ENCODE data around the gene PLCZ1.
"Not testable (repeated sequence)": the region's sequence is repeated elsewhere in the genome, so short reads cannot be mapped to it uniquely, and the experiment has no call there.

Gene PLCZ1

GRCh38 chr12:18737819-18738218, at the start of gene PLCZ1, which contains the start of gene CAPZA3:
Gene PLCZ1, minus strand, starts transcription at chr12:18738012. Its CDS starts 641 bp downstream, at chr12:18737371.
Gene CAPZA3, plus strand, starts transcription at chr12:18738119. Its CDS starts 150 bp downstream, at chr12:18738269.
- DNase-seq = no peak

GRCh38 chr12:18785465-18785864, 47.7 kb upstream of the PLCZ1 start:
- not testable (repeated sequence) for DNase-seq

- DNase-seq = no peak
Observed at GRCh38 chr12:18782827-18783226, 45.0 kb upstream of the PLCZ1 start.

- not testable (repeated sequence) for DNase-seq
Observed at GRCh38 chr12:18766479-18766878, 28.7 kb upstream of the PLCZ1 start.

- no peak for DNase-seq
Observed at GRCh38 chr12:18755341-18755740, 17.5 kb upstream of the PLCZ1 start.

- no peak for DNase-seq
Observed at GRCh38 chr12:18754124-18754707, 16.4 kb upstream of the PLCZ1 start.

- DNase-seq = no peak
Observed at GRCh38 chr12:18753481-18754123, 15.8 kb upstream of the PLCZ1 start.

GRCh38 chr12:18752947-18753346, 15.1 kb upstream of the PLCZ1 start:
- no peak for DNase-seq

- DNase-seq = no peak
Observed at GRCh38 chr12:18752280-18752920, 14.6 kb upstream of the PLCZ1 start.

- DNase-seq = no peak
Observed at GRCh38 chr12:18751866-18752265, 14.1 kb upstream of the PLCZ1 start.

GRCh38 chr12:18750085-18750484, 12.3 kb upstream of the PLCZ1 start:
- DNase-seq = no peak

GRCh38 chr12:18749386-18749957, 11.7 kb upstream of the PLCZ1 start:
- DNase-seq = no peak

- no peak for DNase-seq
Observed at GRCh38 chr12:18747895-18748294, 10.1 kb upstream of the PLCZ1 start.

- DNase-seq = no peak
Observed at GRCh38 chr12:18731156-18731555, 6.7 kb downstream of the PLCZ1 start.

- DNase-seq = no peak
Observed at GRCh38 chr12:18723752-18724151, 14.1 kb downstream of the PLCZ1 start.

- DNase-seq = no peak
Observed at GRCh38 chr12:18721452-18721851, 16.4 kb downstream of the PLCZ1 start.

- no peak for DNase-seq
Observed at GRCh38 chr12:18720690-18721089, 17.1 kb downstream of the PLCZ1 start.

GRCh38 chr12:18719922-18720510, 17.8 kb downstream of the PLCZ1 start:
- DNase-seq = no peak

GRCh38 chr12:18718462-18718861, 19.4 kb downstream of the PLCZ1 start:
- DNase-seq = no peak

GRCh38 chr12:18716236-18716635, 21.6 kb downstream of the PLCZ1 start:
- DNase-seq = no peak

- no peak for DNase-seq
Observed at GRCh38 chr12:18706798-18707197, 31.0 kb downstream of the PLCZ1 start.

GRCh38 chr12:18703911-18704310, 33.9 kb downstream of the PLCZ1 start:
- no peak for DNase-seq

- no peak for DNase-seq
Observed at GRCh38 chr12:18703321-18703720, 34.5 kb downstream of the PLCZ1 start.

- no peak for DNase-seq
Observed at GRCh38 chr12:18700271-18700670, 37.5 kb downstream of the PLCZ1 start.
